Adrenal gland (tissue), 12 donors: ENCODE data around the gene PPP6R2. TPM values are rescaled to one million over a fixed set of nuclear protein-coding genes. Genes with fewer than 3 reads are reported as not detected.

ENCODE experiments used
- DNase-seq, 7 donors: peaks; one replicate each; pipeline ENCODE4 v3.0.0-alpha.2; 2019 to 2020
- H3K27ac ChIP-seq, 5 donors: fragments of 200-600 bp; sonication (generic) in 4 of 5; 1 replicate in 3 of 5; 2 replicates in 2 of 5; pipeline versions ENCODE4 v1.5.1 to v1.8.0; 2016 to 2020; ENCODE audit warnings: mild to moderate bottlenecking in 1 of 5
- H3K27me3 ChIP-seq: fragments of 200-600 bp; 2 replicates; pipeline ENCODE4 v1.8.0; 2021
- H3K36me3 ChIP-seq, 2 donors: fragments of 200-600 bp; replicated peaks in 1 of 2; 1 replicate in 1 of 2; 2 replicates in 1 of 2; pipeline versions ENCODE4 v1.5.1 to v1.8.0; 2018 to 2022
- H3K4me1 ChIP-seq, 2 donors: fragments of 200-600 bp; replicated peaks in 1 of 2; 1 replicate in 1 of 2; 2 replicates in 1 of 2; pipeline versions ENCODE4 v1.5.1 to v1.8.0; 2018 to 2021
- H3K4me3 ChIP-seq, 4 donors: fragments of 200-600 bp; sonication (generic) in 3 of 4; one replicate each; pipeline ENCODE4 v1.5.1; 2016 to 2018
- H3K9me3 ChIP-seq, 3 donors: fragments of 200-600 bp; sonication (generic) in 1 of 3; replicated peaks in 1 of 3; 1 replicate in 2 of 3; 2 replicates in 1 of 3; pipeline versions ENCODE4 v1.5.1 to v1.8.0; 2016 to 2021
- POLR2A ChIP-seq, 2 donors: fragments of 450-650 bp; IDR thresholded peaks; one replicate each; pipeline ENCODE4 v1.6.1; 2017; ENCODE audit warnings: antibody characterized with exemption in 2 of 2, mild to moderate bottlenecking in 2 of 2, moderate library complexity in 1 of 2
- WGBS, 4 donors: extraction: QIAGEN DNeasy Blood & Tissue Kit in 2 of 4; methylation state at CpG; one replicate each; pipeline versions ENCODE4 v1.1.5 to v1.1.7; 2013 to 2017; 5-methylcytosine and 5-hydroxymethylcytosine counted together
- intact Hi-C, 2 donors: fragments of 100-400 bp; cut with DNase I; formaldehyde crosslinking; loops; one replicate each; pipeline versions ENCODE4 v1.14.1 to v1.15.0; 2022 to 2023
- polyA plus RNA-seq, 3 donors: library from polyadenylated mRNA; stranded (reverse); fragments of 200-250 nt in 2 of 3; fragments of 350-450 nt in 1 of 3; fragmentation: Illumina TruSeq in 1 of 3; extraction: RNeasy Lipid Tissue Mini Kit (QIAGEN cat#74804) in 1 of 3; gene quantifications; one replicate each; pipeline ENCODE4 v1.2.3, GENCODE V29; 2013 to 2014
- total RNA-seq, 9 donors: library from RNA; depleted of rRNA in 4 of 9; stranded (reverse); fragments of >200 nt in 4 of 9; fragments of 120-200 nt in 1 of 9; fragmentation: NEBNext Ultra II Directional in 1 of 9; extraction: Animal tissue kit (Norgen Biotek cat#: 25700) in 1 of 9; gene quantifications; one replicate each; pipeline versions ENCODE4 v1.1.0 to v1.2.4, GENCODE V29; 2013 to 2023
- TF ChIP-seq, protein P1 (sequence below), 6 experiments: fragments of 450-650 bp in 4 of 6; fragments of 200-600 bp in 2 of 6; sonication (generic) in 1 of 6; IDR thresholded peaks; 1 replicate in 5 of 6; 2 replicates in 1 of 6; pipeline versions ENCODE4 v1.5.1 to v1.8.0; 2016 to 2021; ENCODE audit warnings: antibody characterized with exemption in 6 of 6, mild to moderate bottlenecking in 2 of 6, moderate library complexity in 1 of 6
- donor health status: healthy with polysubstance abuse.
- donor health status: Bipolar disorder and iron deficiency.
- donor health status: DM: yes; HTN: yes; CAD: no.
- donor health status: DM: no; HTN: no; CAD: no.
- donor health status: DM: no; HTN: no; CAD: no.
- donor health status: DM: yes; HTN: yes; CAD: no.

Gene PPP6R2
- total and polyA plus RNA-seq, 12 donors, result 19.6 to 129 (median 73.0) TPM

DNA sequence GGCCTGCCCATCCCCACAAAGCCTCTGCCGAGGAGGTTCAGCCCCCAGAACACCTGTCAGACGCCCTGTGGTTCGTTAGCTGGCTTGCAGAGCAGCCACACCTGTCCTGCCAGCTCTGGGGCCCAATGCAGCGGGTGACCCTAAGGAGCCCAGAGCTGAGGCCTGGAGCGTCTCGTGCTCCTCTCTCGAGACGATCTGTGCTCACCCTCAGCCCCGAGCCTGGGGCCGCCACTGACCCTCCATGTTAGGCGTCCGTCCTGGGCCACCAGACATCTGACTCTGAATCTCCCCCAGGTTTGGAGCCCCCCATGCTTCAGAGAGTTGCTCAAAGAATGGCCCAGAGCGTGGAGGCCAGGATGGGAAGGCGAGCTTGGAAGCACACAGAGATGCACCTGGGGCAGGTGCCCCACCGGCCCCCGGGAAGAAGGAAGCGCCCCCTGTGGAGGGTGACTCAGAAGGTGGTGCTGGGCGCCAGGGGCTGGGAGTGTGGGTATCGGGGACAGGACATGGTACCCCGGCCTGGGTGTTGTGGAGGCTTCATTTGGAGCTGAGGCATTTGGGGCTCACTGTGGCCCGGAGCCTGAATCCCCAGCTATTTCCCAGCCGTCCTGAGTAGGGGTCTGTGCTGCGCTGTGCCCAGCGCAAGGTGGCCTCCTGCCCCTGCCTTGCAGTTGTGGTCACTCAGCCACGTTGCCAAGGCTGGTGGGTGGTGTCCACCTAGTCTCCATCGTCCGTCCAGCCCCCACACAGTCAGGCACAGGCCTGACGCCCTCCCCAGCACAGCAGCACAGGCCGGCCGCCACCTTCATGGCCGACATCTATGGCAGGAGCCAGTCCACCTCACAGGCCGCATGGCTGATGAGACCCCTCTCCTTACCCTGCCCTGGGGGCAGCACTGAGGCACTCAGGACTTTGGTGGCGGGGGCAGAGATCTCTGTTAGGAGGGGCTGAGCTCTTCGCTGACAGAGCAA, 95.5 kb downstream of the PPP6R2 start:
- TF ChIP-seq POLR2A (IDR thresholded peaks at IDR 0.05), result no peak
- TF ChIP-seq, protein P1, sequence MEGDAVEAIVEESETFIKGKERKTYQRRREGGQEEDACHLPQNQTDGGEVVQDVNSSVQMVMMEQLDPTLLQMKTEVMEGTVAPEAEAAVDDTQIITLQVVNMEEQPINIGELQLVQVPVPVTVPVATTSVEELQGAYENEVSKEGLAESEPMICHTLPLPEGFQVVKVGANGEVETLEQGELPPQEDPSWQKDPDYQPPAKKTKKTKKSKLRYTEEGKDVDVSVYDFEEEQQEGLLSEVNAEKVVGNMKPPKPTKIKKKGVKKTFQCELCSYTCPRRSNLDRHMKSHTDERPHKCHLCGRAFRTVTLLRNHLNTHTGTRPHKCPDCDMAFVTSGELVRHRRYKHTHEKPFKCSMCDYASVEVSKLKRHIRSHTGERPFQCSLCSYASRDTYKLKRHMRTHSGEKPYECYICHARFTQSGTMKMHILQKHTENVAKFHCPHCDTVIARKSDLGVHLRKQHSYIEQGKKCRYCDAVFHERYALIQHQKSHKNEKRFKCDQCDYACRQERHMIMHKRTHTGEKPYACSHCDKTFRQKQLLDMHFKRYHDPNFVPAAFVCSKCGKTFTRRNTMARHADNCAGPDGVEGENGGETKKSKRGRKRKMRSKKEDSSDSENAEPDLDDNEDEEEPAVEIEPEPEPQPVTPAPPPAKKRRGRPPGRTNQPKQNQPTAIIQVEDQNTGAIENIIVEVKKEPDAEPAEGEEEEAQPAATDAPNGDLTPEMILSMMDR (IDR thresholded peaks at IDR 0.05), result no peak
- Histone ChIP-seq H3K4me1 (peaks cover under 1 to 1% of the 10 kb centered on the region in 2 donors), H3K9me3 (no peaks in the 10 kb centered on the region), H3K36me3 (peaks cover 0 to 70% of the 10 kb centered on the region in 2 donors), H3K4me3 (no peak overlapping the region), H3K27me3 (no peaks in the 10 kb centered on the region), H3K27ac (peak overlapping the region in 1 of 5 donors; percentile 75)
- DNase-seq, result no peak
- intact Hi-C loops, result no loop called here
- WGBS, 4 donors, result 79 to 90% (median 86%) methylated on average over 23 to 34 of the region's 34 CpGs

DNA sequence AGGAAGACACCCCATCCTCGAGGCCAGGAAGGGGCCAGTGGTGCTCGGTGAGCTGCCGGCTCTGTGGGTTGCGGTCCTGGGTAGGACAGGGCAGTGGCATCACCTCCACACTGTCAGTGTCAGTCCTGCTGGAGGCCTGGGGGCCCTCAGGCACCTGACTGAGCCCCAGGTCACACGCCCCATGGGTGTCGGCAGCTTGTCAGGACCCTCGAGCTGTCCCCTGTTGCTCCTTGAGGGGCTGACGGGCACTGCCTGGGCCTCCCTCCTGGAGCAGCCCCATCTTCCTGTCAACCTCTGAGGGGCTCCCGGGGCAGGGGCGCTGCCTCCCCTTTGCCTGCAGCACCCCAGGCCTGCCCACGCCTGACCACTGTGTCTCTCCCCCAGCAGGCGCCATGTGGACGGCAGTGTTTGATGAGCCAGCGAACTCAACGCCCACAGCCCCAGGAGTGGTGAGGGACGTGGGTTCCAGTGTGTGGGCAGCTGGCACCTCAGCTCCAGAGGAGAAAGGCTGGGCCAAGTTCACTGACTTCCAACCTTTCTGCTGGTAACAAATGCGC, 96.3 kb downstream of the PPP6R2 start:
- TF ChIP-seq POLR2A (IDR thresholded peaks at IDR 0.05), result no peak
- TF ChIP-seq, protein P1 (IDR thresholded peaks at IDR 0.05), result no peak
- Histone ChIP-seq H3K9me3 (no peaks in the 10 kb centered on the region), H3K27me3 (no peaks in the 10 kb centered on the region), H3K36me3 (peaks cover 0 to 74% of the 10 kb centered on the region in 2 donors), H3K4me3 (no peak overlapping the region), H3K4me1 (peaks cover 8 to 9% of the 10 kb centered on the region in 2 donors), H3K27ac (peak overlapping the region in 2 of 5 donors; percentile 34 to 75)
- intact Hi-C loops, result no loop called here
- WGBS, 4 donors, result 79 to 87% (median 81%) methylated on average over 3 to 17 of the region's 17 CpGs
- DNase-seq, result no peak

DNA sequence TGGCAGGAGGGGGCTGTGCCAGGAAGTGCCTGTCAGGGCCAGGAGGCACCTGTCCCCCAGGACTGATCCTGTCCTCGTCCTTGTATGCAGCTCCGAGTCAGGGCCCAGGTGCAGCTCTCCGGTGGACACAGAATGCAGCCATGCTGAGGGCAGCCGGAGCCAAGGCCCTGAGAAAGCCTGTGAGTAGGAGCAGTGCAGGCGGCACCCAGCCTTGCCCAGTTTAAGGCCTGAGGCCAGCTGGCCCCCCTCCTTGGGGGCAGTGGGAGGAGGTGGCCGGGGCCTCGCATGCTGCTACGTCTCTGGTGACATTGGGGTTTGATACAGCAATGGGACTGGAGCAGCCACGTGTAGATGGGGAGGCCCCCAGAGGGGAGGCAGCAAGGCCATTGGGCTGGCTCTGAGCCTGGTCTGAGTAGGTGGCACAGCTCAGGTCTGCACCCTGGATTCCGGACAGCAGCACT, 96.8 kb downstream of the PPP6R2 start:
- TF ChIP-seq POLR2A (IDR thresholded peaks at IDR 0.05), result no peak
- TF ChIP-seq, protein P1 (IDR thresholded peaks at IDR 0.05), result no peak
- peaks cover 10 to 14% of the 10 kb centered on the region in 2 donors for H3K4me1 ChIP-seq
- intact Hi-C loops, result no loop called here
- no peaks in the 10 kb centered on the region for H3K9me3 ChIP-seq
- 21 to 59% (median 56%) methylated on average over 3 to 10 of the region's 10 CpGs for WGBS, 4 donors
- peak overlapping the region in 2 of 5 donors; percentile 34 to 75 for H3K27ac ChIP-seq
- no peaks in the 10 kb centered on the region for H3K27me3 ChIP-seq
- H3K4me3 ChIP-seq, result no peak overlapping the region
- peaks cover 0 to 72% of the 10 kb centered on the region in 2 donors for H3K36me3 ChIP-seq
- peak in 5 of 7 donors; percentile 45 to 65 (median 59) for DNase-seq

DNA sequence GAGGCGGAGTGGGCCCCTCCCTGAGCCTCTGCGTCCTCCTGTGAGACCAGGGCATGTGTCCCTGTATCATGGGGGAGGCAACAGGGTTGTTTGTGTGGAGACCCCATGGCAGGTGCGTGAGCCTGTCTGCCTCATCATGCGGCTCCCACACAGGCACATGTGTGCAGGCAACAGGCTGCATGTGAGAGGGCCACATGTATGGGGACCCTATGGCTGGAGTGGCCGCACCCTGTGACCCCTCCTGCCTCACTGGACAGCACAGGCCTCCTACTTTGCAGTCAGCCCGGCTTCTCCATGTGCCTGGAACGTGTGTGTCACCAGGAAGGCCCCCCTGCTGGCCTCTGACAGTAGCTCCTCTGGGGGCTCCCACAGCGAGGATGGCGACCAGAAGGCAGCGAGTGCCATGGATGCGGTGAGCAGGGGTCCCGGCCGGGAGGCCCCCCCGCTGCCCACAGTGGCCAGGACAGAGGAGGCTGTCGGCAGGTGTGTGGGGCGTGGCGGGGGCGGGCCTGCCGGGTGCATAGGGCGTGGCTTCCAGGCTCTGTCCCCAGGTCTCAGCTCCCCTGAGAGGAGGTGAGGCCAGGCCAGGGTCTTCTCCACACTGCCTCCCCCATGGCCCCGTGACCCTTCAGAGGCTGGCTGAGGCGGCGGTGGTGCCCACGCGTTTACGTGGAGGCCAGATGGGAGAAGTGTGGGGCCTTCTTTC, 97.6 kb downstream of the PPP6R2 start:
- Histone ChIP-seq H3K9me3 (no peaks in the 10 kb centered on the region), H3K27ac (peak overlapping the region in 2 of 5 donors; percentile 34 to 75), H3K4me1 (peaks cover 10 to 17% of the 10 kb centered on the region in 2 donors), H3K4me3 (no peak overlapping the region), H3K27me3 (no peaks in the 10 kb centered on the region), H3K36me3 (peaks cover 0 to 72% of the 10 kb centered on the region in 2 donors)
- 81 to 90% (median 88%) methylated on average over 16 to 26 of the region's 26 CpGs for WGBS, 4 donors
- TF ChIP-seq, protein P1 (IDR thresholded peaks at IDR 0.05), result no peak
- no peak for TF ChIP-seq POLR2A (IDR thresholded peaks at IDR 0.05)
- DNase-seq, result no peak
- intact Hi-C loops, result no loop called here
